GM19468 (cell line): Measurements from ENCODE around the gene PPP1R2B.
A peak's percentile ranks its signal among the peaks of the same experiment; 100 is the strongest.
"Not testable (repeated sequence)": the region's sequence is repeated elsewhere in the genome, so short reads cannot be mapped to it uniquely, and the experiment has no call there.

Experiments used
- ATAC-seq: cut with Tn5 transposase; IDR thresholded peaks from one replicate; pipeline ENCODE4 v1.9.1; 2021; ENCODE audit warnings: mild to moderate bottlenecking, moderate library complexity, moderate number of reproducible peaks; ENCODE audit not compliant: unreplicated experiment; ENCODE audit errors: extremely low read depth

PPP1R2B gene

GRCh38 chr5:156850206-156850751 is at the start of gene PPP1R2B:
Gene PPP1R2B, plus strand, starts transcription at chr5:156850295. Its CDS starts 268 bp downstream, at chr5:156850563.
- ATAC-seq, result no peak

GRCh38 chr5:156800929-156801328 is 49.2 kb upstream of the PPP1R2B start:
- no peak for ATAC-seq

- ATAC-seq, result no peak
Observed at GRCh38 chr5:156802501-156802900, 47.6 kb upstream of the PPP1R2B start.

- ATAC-seq, result no peak
Observed at GRCh38 chr5:156803404-156803803, 46.7 kb upstream of the PPP1R2B start.

GRCh38 chr5:156812959-156813358 is 37.1 kb upstream of the PPP1R2B start:
- no peak for ATAC-seq

GRCh38 chr5:156815988-156816599 is 34.0 kb upstream of the PPP1R2B start:
- ATAC-seq, result peak; percentile 29

GRCh38 chr5:156819537-156819936 is 30.6 kb upstream of the PPP1R2B start:
- ATAC-seq, result no peak

GRCh38 chr5:156819967-156820581 is 30.0 kb upstream of the PPP1R2B start:
- ATAC-seq, result no peak

- no peak for ATAC-seq
Observed at GRCh38 chr5:156824241-156824640, 25.9 kb upstream of the PPP1R2B start.

GRCh38 chr5:156824800-156825199 is 25.3 kb upstream of the PPP1R2B start:
- no peak for ATAC-seq

- no peak for ATAC-seq
Observed at GRCh38 chr5:156825688-156826087, 24.4 kb upstream of the PPP1R2B start.

- no peak for ATAC-seq
Observed at GRCh38 chr5:156826150-156826549, 23.9 kb upstream of the PPP1R2B start.

GRCh38 chr5:156834916-156835315 is 15.2 kb upstream of the PPP1R2B start:
- ATAC-seq, result no peak

- peak; percentile 50 for ATAC-seq
Observed at GRCh38 chr5:156835905-156836304, 14.2 kb upstream of the PPP1R2B start.

- ATAC-seq, result no peak
Observed at GRCh38 chr5:156836846-156837245, 13.2 kb upstream of the PPP1R2B start.

- ATAC-seq, result no peak
Observed at GRCh38 chr5:156838961-156839360, 11.1 kb upstream of the PPP1R2B start.

GRCh38 chr5:156841737-156842136 is 8.4 kb upstream of the PPP1R2B start:
- no peak for ATAC-seq

GRCh38 chr5:156846914-156847313 is 3.2 kb upstream of the PPP1R2B start:
- ATAC-seq, result no peak

GRCh38 chr5:156848447-156848846 is 1.6 kb upstream of the PPP1R2B start:
- ATAC-seq, result not testable (repeated sequence)

GRCh38 chr5:156851880-156852279 is 1.8 kb downstream of the PPP1R2B start:
- no peak for ATAC-seq

GRCh38 chr5:156853055-156853454 is 3.0 kb downstream of the PPP1R2B start:
- ATAC-seq, result not testable (repeated sequence)

- no peak for ATAC-seq
Observed at GRCh38 chr5:156865427-156865826, 15.3 kb downstream of the PPP1R2B start.
